Skeletal muscle tissue (tissue), 4 donors: Measurements from ENCODE around the gene FYB1. TPM values are rescaled to one million over a fixed set of nuclear protein-coding genes. Genes with fewer than 3 reads are reported as not detected.

Experiments used
- H3K27ac ChIP-seq: one replicate; pipeline ENCODE4 v1.7.0; 2013; ENCODE audit warnings: mild to moderate bottlenecking, low read depth, low read length, inconsistent platforms
- H3K27me3 ChIP-seq, 3 donors: one replicate each; pipeline ENCODE4 v1.7.0; 2013; ENCODE audit warnings: low read length in 3 of 3; ENCODE audit not compliant: control insufficient read depth in 3 of 3, insufficient read depth in 3 of 3
- H3K36me3 ChIP-seq, 3 donors: one replicate each; pipeline ENCODE4 v1.7.0; 2013; ENCODE audit warnings: low read length in 3 of 3; ENCODE audit not compliant: control insufficient read depth in 3 of 3, insufficient read depth in 3 of 3
- H3K4me1 ChIP-seq, 3 donors: one replicate each; pipeline ENCODE4 v1.7.0; 2013; ENCODE audit warnings: low read length in 3 of 3, mild to moderate bottlenecking in 3 of 3; ENCODE audit not compliant: control insufficient read depth in 3 of 3, insufficient read depth in 3 of 3
- H3K4me3 ChIP-seq, 3 donors: one replicate each; pipeline ENCODE4 v1.7.0; 2013; ENCODE audit warnings: low read length in 3 of 3
- H3K9ac ChIP-seq, 3 donors: one replicate each; pipeline ENCODE4 v1.7.0; 2013; ENCODE audit warnings: low read length in 3 of 3, mild to moderate bottlenecking in 3 of 3, moderate library complexity in 2 of 3, low read depth in 1 of 3
- H3K9me3 ChIP-seq, 3 donors: one replicate each; pipeline ENCODE4 v1.7.0; 2013; ENCODE audit warnings: low read length in 3 of 3; ENCODE audit not compliant: control insufficient read depth in 3 of 3
- total RNA-seq: library from RNA; depleted of rRNA; stranded (reverse); fragments of >200 nt; gene quantifications from one replicate; pipeline ENCODE4 v1.2.3, GENCODE V29; 2014
- donor health status: Osteomylitis.

The FYB1 gene
- total RNA-seq, 1 donor from 2014 or later, result 4.2 TPM

DNA sequence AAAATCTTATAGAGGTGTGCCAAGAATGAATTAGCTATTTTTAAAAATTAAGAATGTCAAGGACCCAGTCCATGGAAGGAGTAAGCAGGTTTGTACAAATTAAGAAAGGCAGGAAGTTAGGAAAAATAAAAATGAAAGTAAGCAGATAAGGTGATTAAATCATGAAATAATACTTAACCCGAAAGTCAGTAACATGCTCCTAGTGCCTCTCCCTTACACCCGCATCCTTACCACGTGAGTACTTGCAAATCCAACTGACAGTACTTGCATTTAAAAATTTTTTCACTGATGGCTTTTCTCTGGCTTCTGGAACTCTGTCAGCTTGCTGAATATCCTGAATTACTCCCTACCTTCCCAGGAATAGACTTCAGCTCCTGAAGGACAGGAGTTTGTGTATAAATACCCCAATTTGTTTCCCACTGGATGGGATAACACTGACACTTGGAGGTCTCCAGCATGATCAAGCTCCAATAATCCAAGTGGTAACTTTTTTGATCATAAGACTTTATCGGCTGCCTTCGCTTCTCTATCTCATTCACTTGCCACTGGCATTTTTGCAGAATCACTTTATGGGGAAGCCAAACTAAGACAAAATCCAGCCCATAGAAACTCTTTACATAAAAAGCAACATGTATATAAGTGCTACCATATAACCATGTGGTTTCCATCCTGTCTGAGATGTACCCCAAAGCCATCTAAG is 103.6 kb downstream of the FYB1 start:
- H3K27me3 ChIP-seq, result no peaks in the 10 kb centered on the region
- H3K4me3 ChIP-seq, result no peak overlapping the region
- no peak overlapping the region for H3K27ac ChIP-seq
- H3K36me3 ChIP-seq, result no peaks in the 10 kb centered on the region
- H3K4me1 ChIP-seq, result no peaks in the 10 kb centered on the region
- no peaks in the 10 kb centered on the region for H3K9me3 ChIP-seq
- H3K9ac ChIP-seq, result no peak overlapping the region

- Histone ChIP-seq H3K9ac (no peak overlapping the region), H3K4me1 (no peaks in the 10 kb centered on the region), H3K27ac (no peak overlapping the region), H3K27me3 (no peaks in the 10 kb centered on the region), H3K9me3 (no peaks in the 10 kb centered on the region), H3K36me3 (no peaks in the 10 kb centered on the region), H3K4me3 (no peak overlapping the region)
Observed at GRCh38 chr5:39114155-39114554, 105.2 kb downstream of the FYB1 start.

DNA sequence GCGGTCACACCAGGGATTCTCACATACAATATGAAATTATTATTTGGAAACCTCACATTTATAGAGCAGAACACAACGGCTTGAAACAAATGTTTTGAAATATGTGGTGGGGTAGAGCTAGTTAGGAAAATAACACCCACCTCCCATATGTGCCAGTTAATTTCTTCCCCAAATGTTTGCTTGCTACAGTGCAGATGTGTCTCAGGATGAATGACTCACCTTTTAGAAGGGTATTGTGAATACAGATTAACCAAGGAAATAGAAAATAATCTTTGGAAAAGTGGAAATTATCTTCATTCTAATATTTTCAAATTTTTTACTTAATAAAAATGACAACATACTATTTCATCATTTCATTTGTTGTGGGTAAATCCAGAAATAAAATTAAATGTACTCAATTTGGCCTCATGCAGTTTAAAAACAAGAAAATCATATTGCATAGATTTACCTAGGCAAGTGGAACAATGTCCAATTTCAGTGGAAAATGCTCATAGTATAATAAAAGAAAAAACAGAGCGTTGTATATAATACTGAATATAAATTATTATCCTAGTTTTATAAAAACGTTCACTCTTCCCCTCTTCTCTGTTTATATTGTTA is 105.9 kb downstream of the FYB1 start:
- H3K4me3 ChIP-seq, result no peak overlapping the region
- H3K36me3 ChIP-seq, result no peaks in the 10 kb centered on the region
- H3K9ac ChIP-seq, result no peak overlapping the region
- H3K4me1 ChIP-seq, result no peaks in the 10 kb centered on the region
- H3K27ac ChIP-seq, result no peak overlapping the region
- H3K27me3 ChIP-seq, result no peaks in the 10 kb centered on the region
- no peaks in the 10 kb centered on the region for H3K9me3 ChIP-seq

- no peak overlapping the region for H3K9ac ChIP-seq
- H3K27ac ChIP-seq, result no peak overlapping the region
- H3K4me1 ChIP-seq, result no peaks in the 10 kb centered on the region
- no peaks in the 10 kb centered on the region for H3K27me3 ChIP-seq
- no peaks in the 10 kb centered on the region for H3K9me3 ChIP-seq
- no peak overlapping the region for H3K4me3 ChIP-seq
- H3K36me3 ChIP-seq, result no peaks in the 10 kb centered on the region
Observed at GRCh38 chr5:39109606-39110005, 109.8 kb downstream of the FYB1 start.

- H3K27me3 ChIP-seq, result no peaks in the 10 kb centered on the region
- no peaks in the 10 kb centered on the region for H3K36me3 ChIP-seq
- H3K9ac ChIP-seq, result no peak overlapping the region
- H3K9me3 ChIP-seq, result no peaks in the 10 kb centered on the region
- no peak overlapping the region for H3K4me3 ChIP-seq
- no peaks in the 10 kb centered on the region for H3K4me1 ChIP-seq
- no peak overlapping the region for H3K27ac ChIP-seq
Observed at GRCh38 chr5:39108987-39109386, 110.4 kb downstream of the FYB1 start.

DNA sequence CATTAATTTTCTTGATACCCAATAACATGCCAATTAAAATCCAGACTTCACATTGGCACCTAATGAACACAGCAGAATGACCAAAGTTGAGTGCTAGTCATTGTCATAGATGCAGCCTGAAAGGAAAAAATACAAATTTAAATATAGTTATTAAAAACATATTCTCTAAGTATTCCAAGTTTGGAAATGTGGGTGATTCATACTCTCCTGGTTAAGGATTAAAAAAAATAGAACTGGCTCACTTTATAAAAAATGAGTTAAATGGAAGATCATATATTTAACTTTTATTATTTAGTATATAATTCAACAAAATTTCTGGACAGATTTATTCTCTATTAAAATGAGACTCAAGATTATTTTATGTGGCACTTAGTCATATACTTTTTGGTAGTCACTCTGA is 112.0 kb downstream of the FYB1 start:
- Histone ChIP-seq H3K9me3 (no peaks in the 10 kb centered on the region), H3K27ac (no peak overlapping the region), H3K9ac (no peak overlapping the region), H3K4me3 (no peak overlapping the region), H3K27me3 (no peaks in the 10 kb centered on the region), H3K4me1 (no peaks in the 10 kb centered on the region), H3K36me3 (no peaks in the 10 kb centered on the region)

- H3K27me3 ChIP-seq, result no peaks in the 10 kb centered on the region
- no peak overlapping the region for H3K27ac ChIP-seq
- no peaks in the 10 kb centered on the region for H3K9me3 ChIP-seq
- no peak overlapping the region for H3K9ac ChIP-seq
- no peaks in the 10 kb centered on the region for H3K36me3 ChIP-seq
- H3K4me1 ChIP-seq, result no peaks in the 10 kb centered on the region
- no peak overlapping the region for H3K4me3 ChIP-seq
Observed at GRCh38 chr5:39106322-39106721, 113.0 kb downstream of the FYB1 start.

DNA sequence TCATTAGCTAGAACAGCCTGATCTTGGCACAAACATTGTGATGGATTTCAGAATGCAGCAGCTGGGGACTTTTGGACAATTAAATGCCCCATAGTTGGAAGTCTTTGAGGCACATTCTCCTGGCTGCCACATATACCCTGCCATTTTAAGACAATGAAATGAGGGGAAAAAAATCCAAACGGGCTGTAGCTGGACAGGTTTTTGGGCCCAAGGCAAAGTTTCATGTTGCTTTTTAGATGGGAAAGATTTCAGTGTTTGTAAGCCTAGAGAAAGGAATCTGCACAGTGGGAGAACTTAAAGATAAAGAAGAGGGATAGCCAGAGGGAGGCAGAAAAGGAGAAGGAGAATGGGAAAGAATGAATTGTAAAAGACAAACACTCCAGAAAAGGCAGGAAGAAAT is 115.1 kb downstream of the FYB1 start:
- Histone ChIP-seq H3K27me3 (no peaks in the 10 kb centered on the region), H3K9ac (no peak overlapping the region), H3K4me3 (no peak overlapping the region), H3K4me1 (no peaks in the 10 kb centered on the region), H3K36me3 (no peaks in the 10 kb centered on the region), H3K9me3 (no peaks in the 10 kb centered on the region), H3K27ac (no peak overlapping the region)

DNA sequence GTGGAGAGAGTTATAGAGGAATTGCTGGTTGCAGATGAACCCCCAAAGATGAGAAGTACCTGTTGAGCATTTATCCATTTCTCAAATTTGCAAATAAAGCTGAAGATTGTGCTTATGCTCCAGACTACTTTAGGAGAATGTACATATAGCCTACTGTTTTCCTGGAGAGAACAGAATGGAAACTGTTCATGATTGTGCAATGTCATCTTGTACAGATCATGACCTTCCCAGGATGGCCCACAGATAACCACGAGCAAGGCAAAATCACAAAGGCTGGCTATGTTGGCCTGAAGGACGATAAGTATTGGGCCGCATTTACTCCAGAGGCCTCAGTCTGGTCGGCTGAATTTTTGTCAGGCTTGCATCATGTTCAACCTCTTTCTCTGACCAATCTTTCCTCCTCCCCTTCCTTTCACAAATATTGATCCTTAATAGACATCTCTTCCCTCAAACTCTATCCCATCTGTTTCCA is 116.6 kb downstream of the FYB1 start:
- Histone ChIP-seq H3K36me3 (no peaks in the 10 kb centered on the region), H3K4me1 (no peaks in the 10 kb centered on the region), H3K27me3 (no peaks in the 10 kb centered on the region), H3K4me3 (no peak overlapping the region), H3K9ac (no peak overlapping the region), H3K9me3 (no peaks in the 10 kb centered on the region), H3K27ac (no peak overlapping the region)

- no peaks in the 10 kb centered on the region for H3K9me3 ChIP-seq
- H3K36me3 ChIP-seq, result no peaks in the 10 kb centered on the region
- H3K27ac ChIP-seq, result no peak overlapping the region
- no peak overlapping the region for H3K4me3 ChIP-seq
- H3K4me1 ChIP-seq, result no peaks in the 10 kb centered on the region
- no peak overlapping the region for H3K9ac ChIP-seq
- no peaks in the 10 kb centered on the region for H3K27me3 ChIP-seq
Observed at GRCh38 chr5:39100851-39101396, 118.4 kb downstream of the FYB1 start.
